ENCODE data around the gene MPV17L2.
"Not testable (repeated sequence)": the region's sequence is repeated elsewhere in the genome, so short reads cannot be mapped to it uniquely, and the experiment has no call there.

The MPV17L2 gene

GRCh38 chr19:18208098-18208951 lies 15.3 kb downstream of the MPV17L2 start:
- TF ChIP-seq TAF1 (IDR thresholded peaks at IDR 0.05; ENCODE audit: low read depth, low read length) (no peak), SPI1 (IDR thresholded peaks at IDR 0.05; ENCODE audit: low read depth, low read length) (no peak), POLR2AphosphoS5 (IDR thresholded peaks at IDR 0.05; ENCODE audit: low read depth, low read length) (no peak), POLR2A (IDR thresholded peaks at IDR 0.05; ENCODE audit: low read depth, low read length) (no peak), PAX5 (IDR thresholded peaks at IDR 0.05; ENCODE audit: insufficient read depth, low read length, severe bottlenecking) (no peak)
- DNase-seq (ENCODE audit: insufficient read length, low spot score) (no peak), FAIRE-seq (peak; percentile 43)

DNA sequence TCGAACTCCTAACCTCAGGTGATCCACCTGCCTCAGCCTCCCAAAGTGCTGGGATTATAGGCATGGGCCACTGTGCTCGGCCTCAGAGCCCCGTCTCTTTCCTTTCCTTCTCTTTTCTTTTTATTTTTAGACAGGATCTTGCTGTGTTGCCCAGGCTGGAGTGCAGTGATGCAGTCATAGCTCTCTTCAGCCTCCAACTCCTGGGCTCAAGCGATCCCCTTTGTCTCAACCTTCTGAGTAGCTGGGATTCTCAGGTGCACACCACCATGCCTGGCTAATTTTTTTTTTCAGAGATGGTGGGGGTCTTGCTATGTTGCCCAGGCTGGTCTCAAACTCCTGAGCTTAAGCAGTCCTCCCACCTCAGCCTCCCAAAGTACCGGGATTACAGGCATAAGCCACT lies 16.9 kb downstream of the MPV17L2 start:
- DNase-seq (ENCODE audit: insufficient read length, low spot score); FAIRE-seq: not testable (repeated sequence)

DNA sequence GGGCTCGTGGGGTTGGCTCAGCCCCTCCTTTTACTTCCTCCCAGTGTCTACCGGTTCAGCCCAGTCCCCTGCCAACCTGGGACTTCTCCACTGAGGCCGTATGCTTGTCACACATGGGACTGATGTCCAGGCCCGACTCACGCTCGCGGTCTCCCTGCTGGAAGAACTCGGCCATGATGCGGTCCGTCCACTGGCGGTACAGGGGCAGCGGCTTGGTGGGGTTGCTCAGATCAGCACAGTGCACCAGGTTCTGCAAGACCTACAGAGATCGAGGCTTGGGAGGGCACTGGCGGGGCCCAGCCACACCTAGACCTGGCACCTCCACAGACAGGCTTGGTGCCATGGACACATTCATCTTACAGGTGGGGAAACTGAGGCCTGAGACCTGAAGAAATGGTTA lies 18.7 kb downstream of the MPV17L2 start:
- FAIRE-seq: no peak
- TF ChIP-seq TAF1 (IDR thresholded peaks at IDR 0.05; ENCODE audit: low read depth, low read length) (no peak), POU2F2 (IDR thresholded peaks at IDR 0.05; ENCODE audit: low read depth, low read length) (no peak), POLR2AphosphoS5 (IDR thresholded peaks at IDR 0.05; ENCODE audit: low read depth, low read length) (no peak), POLR2A (IDR thresholded peaks at IDR 0.05; ENCODE audit: low read depth, low read length) (no peak), PAX5 (IDR thresholded peaks at IDR 0.05; ENCODE audit: insufficient read depth, low read length, severe bottlenecking) (no peak), SPI1 (IDR thresholded peaks at IDR 0.05; ENCODE audit: low read depth, low read length) (no peak)

GRCh38 chr19:18214779-18215433 lies 21.9 kb downstream of the MPV17L2 start:
- TF ChIP-seq POLR2A (IDR thresholded peaks at IDR 0.05; ENCODE audit: low read depth, low read length) (no peak), TAF1 (IDR thresholded peaks at IDR 0.05; ENCODE audit: low read depth, low read length) (no peak), PAX5 (IDR thresholded peaks at IDR 0.05; ENCODE audit: insufficient read depth, low read length, severe bottlenecking) (no peak), SPI1 (IDR thresholded peaks at IDR 0.05; ENCODE audit: low read depth, low read length) (no peak), POU2F2 (IDR thresholded peaks at IDR 0.05; ENCODE audit: low read depth, low read length) (no peak), POLR2AphosphoS5 (IDR thresholded peaks at IDR 0.05; ENCODE audit: low read depth, low read length) (no peak)
- no peak for FAIRE-seq
- no peak for DNase-seq (ENCODE audit: insufficient read length, low spot score)

More for the DNA sequence above, 18.7 kb downstream of the MPV17L2 start:
- no peak for DNase-seq (ENCODE audit: insufficient read length, low spot score)

- DNase-seq (ENCODE audit: insufficient read length, low spot score) (no peak), FAIRE-seq (no peak)
- no peak for TF ChIP-seq PAX5 (IDR thresholded peaks at IDR 0.05; ENCODE audit: insufficient read depth, low read length, severe bottlenecking)
- no peak for TF ChIP-seq POLR2A (IDR thresholded peaks at IDR 0.05; ENCODE audit: low read depth, low read length)
- TF ChIP-seq POLR2AphosphoS5 (IDR thresholded peaks at IDR 0.05; ENCODE audit: low read depth, low read length): no peak
- no peak for TF ChIP-seq TAF1 (IDR thresholded peaks at IDR 0.05; ENCODE audit: low read depth, low read length)
- TF ChIP-seq SPI1 (IDR thresholded peaks at IDR 0.05; ENCODE audit: low read depth, low read length): no peak
- no peak for TF ChIP-seq POU2F2 (IDR thresholded peaks at IDR 0.05; ENCODE audit: low read depth, low read length)
These were observed 23.8 kb downstream of the MPV17L2 start for GRCh38 chr19:18216789-18217188.

GRCh38 chr19:18218159-18218558 lies 25.1 kb downstream of the MPV17L2 start:
- no peak for DNase-seq (ENCODE audit: insufficient read length, low spot score)
- TF ChIP-seq POLR2A (IDR thresholded peaks at IDR 0.05; ENCODE audit: low read depth, low read length) (no peak), PAX5 (IDR thresholded peaks at IDR 0.05; ENCODE audit: insufficient read depth, low read length, severe bottlenecking) (no peak), SPI1 (IDR thresholded peaks at IDR 0.05; ENCODE audit: low read depth, low read length) (no peak), TAF1 (IDR thresholded peaks at IDR 0.05; ENCODE audit: low read depth, low read length) (no peak), POLR2AphosphoS5 (IDR thresholded peaks at IDR 0.05; ENCODE audit: low read depth, low read length) (no peak), POU2F2 (IDR thresholded peaks at IDR 0.05; ENCODE audit: low read depth, low read length) (no peak)
- no peak for FAIRE-seq

DNA sequence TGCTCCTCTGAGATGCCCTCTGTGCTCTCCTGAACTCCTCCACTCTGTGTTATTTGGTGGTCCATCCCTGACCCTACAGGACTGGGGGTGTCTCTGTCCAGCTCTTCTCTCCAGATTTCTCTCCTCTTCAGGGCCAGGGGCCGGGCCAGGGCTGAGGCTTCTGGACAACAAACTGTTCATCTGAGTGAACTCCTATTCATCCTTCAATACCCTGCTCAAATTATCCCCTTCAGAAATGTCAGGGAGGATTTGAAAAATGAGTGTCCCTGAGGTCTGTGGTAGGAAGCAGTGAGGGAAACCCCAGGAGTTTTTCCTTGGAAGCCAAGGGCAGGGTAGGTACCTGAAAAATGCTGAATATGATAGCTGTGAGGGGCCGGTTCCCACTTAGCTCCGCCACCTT lies 25.6 kb downstream of the MPV17L2 start:
- DNase-seq (ENCODE audit: insufficient read length, low spot score) (no peak), FAIRE-seq (no peak)
- TF ChIP-seq TAF1 (IDR thresholded peaks at IDR 0.05; ENCODE audit: low read depth, low read length): no peak
- TF ChIP-seq POU2F2 (IDR thresholded peaks at IDR 0.05; ENCODE audit: low read depth, low read length): no peak
- TF ChIP-seq SPI1 (IDR thresholded peaks at IDR 0.05; ENCODE audit: low read depth, low read length): no peak
- TF ChIP-seq PAX5 (IDR thresholded peaks at IDR 0.05; ENCODE audit: insufficient read depth, low read length, severe bottlenecking): no peak
- TF ChIP-seq POLR2A (IDR thresholded peaks at IDR 0.05; ENCODE audit: low read depth, low read length): no peak
- TF ChIP-seq POLR2AphosphoS5 (IDR thresholded peaks at IDR 0.05; ENCODE audit: low read depth, low read length): no peak

DNA sequence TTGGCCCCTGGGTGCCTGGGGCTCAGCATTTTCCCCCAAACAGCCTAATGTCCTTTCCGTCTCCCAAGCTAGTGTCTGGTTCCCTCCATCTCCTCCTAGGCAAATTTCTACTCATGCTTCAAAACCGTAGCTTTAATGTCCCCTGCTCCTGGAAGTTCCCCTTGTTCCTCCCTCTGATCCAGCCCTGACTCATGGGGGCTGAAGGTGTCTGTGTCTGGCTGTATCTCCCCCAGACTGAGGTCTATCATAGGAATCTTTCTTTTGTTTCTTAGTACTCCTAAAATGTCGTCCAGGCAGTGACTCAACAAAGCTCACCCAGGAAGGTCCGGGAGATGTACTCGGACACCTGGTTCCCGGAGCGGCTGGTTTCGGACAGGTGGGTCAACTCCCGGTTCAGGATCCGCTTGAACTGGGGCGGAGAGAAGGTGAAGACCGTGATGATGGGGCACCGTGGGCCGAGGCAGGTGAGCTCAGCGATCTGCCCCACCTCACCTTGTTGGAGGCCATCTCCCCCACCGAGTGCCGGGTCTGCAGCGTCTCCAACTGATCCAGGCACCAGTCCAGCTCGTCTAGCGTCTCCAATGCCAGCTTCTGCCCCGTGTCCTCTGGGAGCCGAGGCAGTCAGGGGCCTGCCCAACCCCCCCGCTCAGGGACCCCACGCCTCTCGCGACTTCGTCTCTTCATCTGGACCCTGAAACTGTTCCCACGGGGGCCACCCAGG lies 27.1 kb downstream of the MPV17L2 start:
- FAIRE-seq (no peak), DNase-seq (ENCODE audit: insufficient read length, low spot score) (no peak)
- no peak for TF ChIP-seq POLR2A (IDR thresholded peaks at IDR 0.05; ENCODE audit: low read depth, low read length)
- no peak for TF ChIP-seq POLR2AphosphoS5 (IDR thresholded peaks at IDR 0.05; ENCODE audit: low read depth, low read length)
- TF ChIP-seq POU2F2 (IDR thresholded peaks at IDR 0.05; ENCODE audit: low read depth, low read length): no peak
- TF ChIP-seq PAX5 (IDR thresholded peaks at IDR 0.05; ENCODE audit: insufficient read depth, low read length, severe bottlenecking): no peak
- TF ChIP-seq TAF1 (IDR thresholded peaks at IDR 0.05; ENCODE audit: low read depth, low read length): no peak
- TF ChIP-seq SPI1 (IDR thresholded peaks at IDR 0.05; ENCODE audit: low read depth, low read length): no peak

DNA sequence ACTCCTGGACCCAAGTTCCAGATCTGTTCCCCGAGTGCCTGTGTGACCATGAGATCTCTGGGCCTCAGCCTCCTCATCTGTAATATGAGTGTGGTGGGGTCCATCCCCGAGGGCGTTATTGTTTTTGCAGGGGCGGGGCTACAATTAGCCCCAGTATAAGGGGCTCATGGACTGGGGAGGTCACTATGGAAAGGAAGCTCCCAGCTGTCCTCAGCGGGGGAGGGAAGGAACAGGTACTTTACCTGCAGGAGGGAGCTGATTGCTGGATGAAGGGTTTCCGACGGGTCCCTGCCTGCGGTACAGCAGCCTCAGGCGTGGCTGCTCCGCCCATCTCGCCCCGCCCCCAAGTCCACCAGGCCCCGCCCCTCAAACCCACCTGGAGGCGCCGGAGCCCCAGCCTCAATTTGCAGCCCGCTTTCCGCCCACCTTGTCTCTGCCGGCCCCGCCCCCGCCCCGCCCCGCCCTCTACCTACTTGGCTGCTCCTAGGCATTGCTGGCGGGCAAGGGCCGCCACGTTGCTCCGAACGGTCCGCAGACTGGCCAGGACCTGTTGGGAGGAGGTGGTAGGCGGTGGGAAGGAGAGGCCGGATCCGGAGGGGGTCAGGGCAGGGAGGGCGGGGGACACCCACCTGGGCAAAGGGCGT lies 27.7 kb downstream of the MPV17L2 start:
- TF ChIP-seq SPI1 (IDR thresholded peaks at IDR 0.05; ENCODE audit: low read depth, low read length): no peak
- no peak for TF ChIP-seq POLR2A (IDR thresholded peaks at IDR 0.05; ENCODE audit: low read depth, low read length)
- TF ChIP-seq POU2F2 (IDR thresholded peaks at IDR 0.05; ENCODE audit: low read depth, low read length): no peak
- no peak for TF ChIP-seq PAX5 (IDR thresholded peaks at IDR 0.05; ENCODE audit: insufficient read depth, low read length, severe bottlenecking)
- no peak for TF ChIP-seq POLR2AphosphoS5 (IDR thresholded peaks at IDR 0.05; ENCODE audit: low read depth, low read length)
- no peak for TF ChIP-seq TAF1 (IDR thresholded peaks at IDR 0.05; ENCODE audit: low read depth, low read length)
- FAIRE-seq (no peak), DNase-seq (ENCODE audit: insufficient read length, low spot score) (no peak)
